ENCODE measurements around the gene ANKRD55. TPM values are rescaled to one million over a fixed set of nuclear protein-coding genes. Genes with fewer than 3 reads are reported as not detected.

ANKRD55 gene
- total RNA-seq, 1 donor from 2014 or later: 0.74 TPM

DNA sequence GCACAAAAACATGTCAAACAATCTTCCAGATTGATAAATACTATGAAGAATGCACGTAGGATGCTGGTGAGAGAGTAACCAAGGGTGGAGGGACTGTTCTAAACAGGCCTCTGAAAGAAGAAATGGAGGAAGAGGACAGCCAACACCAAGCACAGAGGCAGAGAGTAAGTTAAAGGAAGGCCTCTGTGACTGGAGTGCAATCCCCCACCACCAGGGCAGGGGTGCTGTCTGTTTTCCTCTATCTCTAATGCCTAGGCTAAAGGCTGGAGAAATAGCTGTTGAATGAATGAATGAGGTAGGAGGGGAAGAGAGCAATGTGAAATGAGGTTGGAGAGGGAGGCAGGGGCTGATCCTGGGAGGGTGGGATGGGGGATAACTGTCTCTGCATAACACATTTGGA is 88.9 kb downstream of the ANKRD55 start:
- H3K4me1 ChIP-seq: no peaks in the 10 kb centered on the region
- DNase-seq (ENCODE audit: extremely low spot score in 2 of 2): no peak
- intact Hi-C loops (cut with DNase I): no loop called here
- no peaks in the 10 kb centered on the region for H3K36me3 ChIP-seq
- H3K9me3 ChIP-seq: no peaks in the 10 kb centered on the region
- no peaks in the 10 kb centered on the region for H3K27me3 ChIP-seq
- H3K4me3 ChIP-seq: no peak overlapping the region
- TF ChIP-seq, protein P1, sequence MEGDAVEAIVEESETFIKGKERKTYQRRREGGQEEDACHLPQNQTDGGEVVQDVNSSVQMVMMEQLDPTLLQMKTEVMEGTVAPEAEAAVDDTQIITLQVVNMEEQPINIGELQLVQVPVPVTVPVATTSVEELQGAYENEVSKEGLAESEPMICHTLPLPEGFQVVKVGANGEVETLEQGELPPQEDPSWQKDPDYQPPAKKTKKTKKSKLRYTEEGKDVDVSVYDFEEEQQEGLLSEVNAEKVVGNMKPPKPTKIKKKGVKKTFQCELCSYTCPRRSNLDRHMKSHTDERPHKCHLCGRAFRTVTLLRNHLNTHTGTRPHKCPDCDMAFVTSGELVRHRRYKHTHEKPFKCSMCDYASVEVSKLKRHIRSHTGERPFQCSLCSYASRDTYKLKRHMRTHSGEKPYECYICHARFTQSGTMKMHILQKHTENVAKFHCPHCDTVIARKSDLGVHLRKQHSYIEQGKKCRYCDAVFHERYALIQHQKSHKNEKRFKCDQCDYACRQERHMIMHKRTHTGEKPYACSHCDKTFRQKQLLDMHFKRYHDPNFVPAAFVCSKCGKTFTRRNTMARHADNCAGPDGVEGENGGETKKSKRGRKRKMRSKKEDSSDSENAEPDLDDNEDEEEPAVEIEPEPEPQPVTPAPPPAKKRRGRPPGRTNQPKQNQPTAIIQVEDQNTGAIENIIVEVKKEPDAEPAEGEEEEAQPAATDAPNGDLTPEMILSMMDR (IDR thresholded peaks at IDR 0.05): no peak
- TF ChIP-seq POLR2A (IDR thresholded peaks at IDR 0.05): no peak
- no peak for TF ChIP-seq POLR2AphosphoS5 (IDR thresholded peaks at IDR 0.05; ENCODE audit: insufficient read depth in 1 of 2, low read depth in 1 of 2)
- no peak overlapping the region for H3K27ac ChIP-seq

DNA sequence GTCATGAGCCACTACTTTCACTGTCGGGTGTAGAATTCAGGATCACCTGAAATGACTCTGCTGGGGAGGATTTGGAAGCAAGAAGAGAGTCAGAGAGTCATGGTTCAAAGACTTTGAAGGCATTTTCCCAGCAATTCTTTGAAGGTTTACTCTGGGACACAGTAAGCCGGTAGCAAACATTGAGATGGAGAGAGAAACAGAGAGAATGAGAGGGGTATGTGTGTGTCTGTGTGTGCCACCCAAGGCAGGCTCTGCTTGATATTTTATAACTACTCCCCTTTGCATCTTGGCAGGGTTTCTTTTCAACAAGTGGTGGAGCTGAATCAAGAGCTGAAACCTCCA is 89.8 kb downstream of the ANKRD55 start:
- H3K4me3 ChIP-seq: no peak overlapping the region
- H3K4me1 ChIP-seq: no peaks in the 10 kb centered on the region
- intact Hi-C loops (cut with DNase I): no loop called here
- no peaks in the 10 kb centered on the region for H3K36me3 ChIP-seq
- H3K27ac ChIP-seq: no peak overlapping the region
- DNase-seq (ENCODE audit: extremely low spot score in 2 of 2): no peak
- TF ChIP-seq POLR2AphosphoS5 (IDR thresholded peaks at IDR 0.05; ENCODE audit: insufficient read depth in 1 of 2, low read depth in 1 of 2) (no peak), POLR2A (IDR thresholded peaks at IDR 0.05) (no peak)
- TF ChIP-seq, protein P1 (IDR thresholded peaks at IDR 0.05): no peak
- no peaks in the 10 kb centered on the region for H3K9me3 ChIP-seq
- no peaks in the 10 kb centered on the region for H3K27me3 ChIP-seq

DNA sequence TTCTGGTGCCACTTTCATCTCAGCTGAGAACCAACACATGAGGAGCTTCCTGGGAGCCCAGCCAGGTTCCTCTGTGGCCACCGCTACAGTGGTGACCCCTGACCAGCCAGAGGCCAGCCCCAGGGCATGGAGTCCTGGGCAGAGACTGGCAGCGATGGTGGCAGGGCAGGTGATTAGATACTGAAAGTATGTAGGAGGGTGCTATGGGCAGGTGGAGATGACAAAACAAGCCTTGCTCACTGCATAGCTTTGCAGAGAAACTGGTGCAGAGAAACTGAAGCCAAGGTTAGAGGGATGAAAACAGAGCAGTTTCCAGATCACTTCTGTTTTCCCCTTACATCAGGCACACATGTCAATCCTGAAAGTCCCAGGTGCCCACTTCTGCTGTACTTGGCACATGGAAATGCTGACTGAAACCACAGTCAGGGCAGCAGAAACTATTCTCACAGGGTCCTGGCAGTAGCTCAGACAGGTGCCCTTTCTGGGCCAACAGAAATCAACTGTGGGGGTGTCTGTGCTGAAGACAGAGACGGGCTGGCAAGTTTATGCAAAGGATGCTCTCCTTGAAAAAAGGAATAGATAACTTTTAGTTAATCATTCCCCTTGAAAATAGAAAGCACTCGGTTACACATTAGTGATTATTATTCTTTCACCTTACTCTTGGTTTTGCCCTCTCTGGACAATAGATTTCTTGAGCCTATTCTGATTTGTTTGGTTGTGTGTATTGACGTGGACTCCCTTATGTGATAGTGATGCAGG is 90.3 kb downstream of the ANKRD55 start:
- Histone ChIP-seq H3K27ac (no peak overlapping the region), H3K36me3 (no peaks in the 10 kb centered on the region), H3K4me1 (no peaks in the 10 kb centered on the region), H3K27me3 (no peaks in the 10 kb centered on the region), H3K4me3 (no peak overlapping the region), H3K9me3 (no peaks in the 10 kb centered on the region)
- DNase-seq (ENCODE audit: extremely low spot score in 2 of 2): no peak
- intact Hi-C loops (cut with DNase I): no loop called here
- TF ChIP-seq POLR2A (IDR thresholded peaks at IDR 0.05) (no peak), POLR2AphosphoS5 (IDR thresholded peaks at IDR 0.05; ENCODE audit: insufficient read depth in 1 of 2, low read depth in 1 of 2) (no peak)
- TF ChIP-seq, protein P1 (IDR thresholded peaks at IDR 0.05): no peak

DNA sequence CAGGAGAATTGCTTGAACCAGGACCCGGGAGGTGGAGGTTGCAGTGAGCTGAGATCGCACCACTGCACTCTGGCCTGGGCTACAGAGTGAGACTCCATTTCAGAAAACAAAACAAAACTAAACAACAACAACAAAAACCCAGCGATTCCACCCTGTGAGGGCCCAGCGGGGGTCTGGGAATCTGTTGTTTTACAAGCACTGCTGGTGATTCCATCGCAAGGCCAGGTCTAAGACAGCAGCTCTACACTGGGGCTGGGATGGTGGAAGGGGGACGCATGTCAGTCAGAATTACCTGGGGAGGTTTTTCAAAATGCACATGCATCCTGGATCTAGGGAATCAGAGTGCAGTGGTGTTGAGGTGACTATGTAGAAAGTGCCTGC is 90.9 kb downstream of the ANKRD55 start:
- H3K9me3 ChIP-seq: no peaks in the 10 kb centered on the region
- no peaks in the 10 kb centered on the region for H3K27me3 ChIP-seq
- H3K4me3 ChIP-seq: no peak overlapping the region
- H3K27ac ChIP-seq: no peak overlapping the region
- intact Hi-C loops (cut with DNase I): no loop called here
- TF ChIP-seq POLR2A (IDR thresholded peaks at IDR 0.05) (no peak), POLR2AphosphoS5 (IDR thresholded peaks at IDR 0.05; ENCODE audit: insufficient read depth in 1 of 2, low read depth in 1 of 2) (no peak)
- TF ChIP-seq, protein P1 (IDR thresholded peaks at IDR 0.05): no peak
- no peaks in the 10 kb centered on the region for H3K36me3 ChIP-seq
- no peak for DNase-seq (ENCODE audit: extremely low spot score in 2 of 2)
- no peaks in the 10 kb centered on the region for H3K4me1 ChIP-seq

DNA sequence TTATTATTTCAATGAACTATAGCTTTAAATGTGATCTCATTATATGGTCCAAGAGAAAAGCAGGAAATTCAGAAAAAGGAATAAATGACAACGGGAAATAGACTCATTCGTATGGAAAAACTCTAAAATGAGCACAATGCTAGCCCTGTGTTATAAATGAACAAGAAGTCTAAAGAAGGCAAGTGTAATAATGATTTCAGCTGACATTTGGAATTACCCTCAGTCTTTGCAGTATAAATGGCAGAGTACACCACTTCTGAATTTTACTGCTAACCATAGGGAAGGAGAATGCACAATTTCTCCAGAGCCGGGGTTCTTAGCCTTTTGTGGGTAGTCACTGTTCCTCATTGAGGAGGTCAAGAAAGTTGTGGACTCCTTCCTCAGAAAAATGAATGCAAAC is 93.1 kb downstream of the ANKRD55 start:
- DNase-seq (ENCODE audit: extremely low spot score in 2 of 2): no peak
- H3K36me3 ChIP-seq: no peaks in the 10 kb centered on the region
- intact Hi-C loops (cut with DNase I): no loop called here
- H3K4me3 ChIP-seq: no peak overlapping the region
- no peak for TF ChIP-seq POLR2AphosphoS5 (IDR thresholded peaks at IDR 0.05; ENCODE audit: insufficient read depth in 1 of 2, low read depth in 1 of 2)
- TF ChIP-seq, protein P1 (IDR thresholded peaks at IDR 0.05): no peak
- TF ChIP-seq POLR2A (IDR thresholded peaks at IDR 0.05): no peak
- H3K9me3 ChIP-seq: no peaks in the 10 kb centered on the region
- no peaks in the 10 kb centered on the region for H3K27me3 ChIP-seq
- H3K4me1 ChIP-seq: no peaks in the 10 kb centered on the region
- H3K27ac ChIP-seq: no peak overlapping the region
